ENCODE data around the gene ARAP3.

Gene ARAP3

GRCh38 chr5:141701360-141702119, 19.5 kb upstream of the ARAP3 start:
- no peak for DNase-seq

DNA sequence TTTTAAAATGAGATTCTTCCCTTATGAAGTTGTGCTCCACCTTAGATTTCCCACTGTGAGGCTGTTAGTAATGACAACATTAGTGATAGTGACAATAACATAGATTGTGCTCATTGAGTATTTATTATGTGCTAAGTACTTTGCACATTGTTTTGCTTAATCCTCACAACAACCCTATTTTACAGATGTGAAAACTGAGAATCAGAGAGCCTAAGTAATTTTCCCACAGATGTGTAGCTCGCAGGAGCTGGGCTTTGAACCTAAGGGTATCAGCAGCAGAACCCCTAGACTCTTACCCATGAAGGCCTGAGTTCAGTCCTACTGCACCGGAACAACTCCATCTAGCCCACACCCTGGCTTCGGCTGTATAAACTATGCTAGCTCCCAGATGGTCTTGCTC, 15.6 kb upstream of the ARAP3 start:
- no peak for DNase-seq

DNA sequence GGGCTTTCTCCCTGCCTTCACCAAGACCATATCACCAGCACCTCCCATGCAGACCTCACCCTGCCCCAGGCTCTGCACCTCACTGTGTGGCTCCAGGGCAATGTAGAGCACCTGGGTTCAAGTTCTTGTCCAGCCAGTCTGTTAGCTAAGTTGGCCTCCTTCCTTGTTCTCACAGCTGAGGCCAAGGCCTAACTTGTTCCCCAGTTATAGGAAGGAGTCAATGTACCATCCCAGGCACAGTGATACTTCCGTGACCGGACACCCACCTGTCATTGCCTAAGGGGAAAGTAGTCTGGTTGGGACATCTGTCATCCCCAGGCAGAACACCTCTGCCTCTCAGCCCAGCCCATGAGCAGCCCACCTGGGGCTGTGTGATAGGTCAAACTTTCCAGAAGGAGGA, 14.4 kb upstream of the ARAP3 start:
- DNase-seq: no peak

DNA sequence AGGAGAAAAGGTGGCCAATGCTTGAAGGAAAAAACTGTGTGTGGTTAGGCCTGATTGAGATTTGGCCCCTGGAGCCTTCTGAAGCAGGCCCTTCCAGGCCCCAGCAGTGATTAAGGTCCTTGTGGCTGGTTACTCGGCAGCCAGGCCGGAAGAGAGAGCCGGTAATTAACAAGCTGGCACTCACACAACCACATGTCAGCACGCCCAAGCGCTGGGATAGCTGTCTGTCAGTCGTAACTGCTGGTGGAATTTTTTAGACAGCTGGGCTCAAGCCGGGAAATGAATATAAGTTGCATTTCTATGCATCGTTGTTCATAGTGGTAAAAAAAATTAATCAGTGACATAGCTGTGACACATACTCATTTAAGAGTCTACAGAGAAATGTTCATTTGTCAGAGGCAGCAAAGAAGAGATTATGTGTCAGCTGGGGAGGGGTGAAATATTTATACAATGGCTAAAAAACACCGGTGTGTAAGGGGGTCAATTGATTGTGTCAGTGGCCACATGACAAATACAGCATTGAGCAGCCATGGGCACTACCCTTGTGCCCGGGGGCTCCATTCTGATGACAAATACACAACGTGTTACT, 13.7 kb upstream of the ARAP3 start:
- DNase-seq: no peak

DNA sequence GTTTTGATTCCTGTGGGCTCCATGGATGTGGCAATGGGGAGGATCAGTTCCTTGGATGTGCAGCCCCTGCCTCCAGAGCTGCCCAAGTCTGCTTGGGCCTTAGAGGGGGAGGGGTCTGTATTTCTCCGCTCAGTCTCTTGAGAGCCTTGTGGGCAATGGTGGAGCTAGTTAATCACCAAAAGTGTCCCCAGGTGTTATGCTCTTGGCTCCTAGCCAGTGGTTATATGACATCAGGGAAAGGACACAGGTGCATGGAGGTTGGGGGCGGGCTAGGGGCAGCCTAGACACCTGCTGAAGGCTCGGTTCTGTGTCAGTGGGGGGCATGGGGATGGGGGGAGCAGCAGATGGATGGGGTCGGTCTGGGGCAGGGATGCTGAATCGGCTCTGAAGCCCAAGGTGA, 12.4 kb upstream of the ARAP3 start:
- DNase-seq: no peak

DNA sequence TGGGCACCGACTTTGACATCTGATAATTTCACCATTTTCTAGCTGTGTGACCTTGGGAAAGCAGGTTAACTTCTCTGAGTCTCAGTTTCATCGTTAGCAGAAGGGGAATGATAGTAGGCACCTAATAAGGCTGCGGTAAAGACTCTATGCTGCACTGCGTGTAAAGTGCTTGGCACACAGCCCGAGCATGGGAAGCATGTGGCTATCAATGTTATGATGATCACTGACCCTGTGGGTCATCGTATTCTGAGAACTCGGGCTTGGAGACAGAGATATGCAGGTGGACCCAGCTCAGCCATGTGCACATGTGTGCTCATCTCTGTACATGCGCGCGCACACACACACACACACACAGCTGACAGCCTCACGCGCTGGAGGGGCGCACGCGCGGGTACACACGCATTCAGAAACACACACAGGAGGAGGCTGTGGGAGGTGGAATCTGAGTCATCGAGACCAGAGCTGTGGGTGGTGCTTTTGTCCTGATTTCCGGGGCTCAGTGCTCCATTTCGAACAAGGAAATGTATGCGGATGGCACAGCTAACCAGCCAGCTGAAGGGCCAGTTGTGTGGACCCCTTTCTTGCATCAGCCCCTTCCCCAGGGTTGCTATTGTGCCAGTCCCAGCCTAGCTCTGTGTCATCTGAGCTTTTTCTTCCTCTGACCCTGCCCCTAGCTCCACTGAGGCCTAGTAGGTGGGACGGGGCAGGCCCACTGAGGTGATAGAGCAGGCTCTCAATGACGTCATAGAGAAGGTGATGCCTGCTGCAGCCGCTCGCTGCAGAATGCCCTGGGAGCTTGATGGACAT, 11.1 kb upstream of the ARAP3 start:
- no peak for DNase-seq

GRCh38 chr5:141692533-141692888, 10.5 kb upstream of the ARAP3 start:
- no peak for DNase-seq

GRCh38 chr5:141691867-141692532, 10.0 kb upstream of the ARAP3 start:
- DNase-seq: peak in 1 of 2 experiments; percentile 73

DNA sequence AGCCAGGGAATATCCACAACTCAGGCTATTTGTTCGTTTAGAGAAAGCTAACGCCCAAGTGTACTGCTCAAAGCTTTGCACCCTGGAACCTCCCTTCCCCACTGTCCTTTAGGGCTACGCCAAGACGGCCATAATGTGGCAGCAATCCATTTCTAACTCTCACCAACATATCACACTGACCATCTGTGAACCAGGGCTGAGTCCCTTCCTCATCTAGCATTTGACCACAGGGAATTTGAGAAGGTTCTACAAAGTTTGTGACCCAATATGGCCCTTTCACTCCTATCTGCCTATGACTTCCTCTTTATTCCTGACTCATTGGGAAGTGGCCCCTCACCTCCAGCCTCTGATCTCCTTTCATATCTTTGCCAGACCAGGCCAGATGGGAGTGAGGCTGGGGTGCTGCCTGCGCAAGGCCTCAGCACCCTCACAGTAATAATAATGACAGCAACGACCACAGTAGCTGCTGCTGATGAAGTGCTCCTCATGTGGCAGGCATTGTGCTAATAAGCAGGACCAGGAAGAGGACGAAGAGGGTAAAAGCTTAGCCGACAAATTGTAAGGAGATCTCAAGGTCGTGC, 9.3 kb upstream of the ARAP3 start:
- no peak for DNase-seq

DNA sequence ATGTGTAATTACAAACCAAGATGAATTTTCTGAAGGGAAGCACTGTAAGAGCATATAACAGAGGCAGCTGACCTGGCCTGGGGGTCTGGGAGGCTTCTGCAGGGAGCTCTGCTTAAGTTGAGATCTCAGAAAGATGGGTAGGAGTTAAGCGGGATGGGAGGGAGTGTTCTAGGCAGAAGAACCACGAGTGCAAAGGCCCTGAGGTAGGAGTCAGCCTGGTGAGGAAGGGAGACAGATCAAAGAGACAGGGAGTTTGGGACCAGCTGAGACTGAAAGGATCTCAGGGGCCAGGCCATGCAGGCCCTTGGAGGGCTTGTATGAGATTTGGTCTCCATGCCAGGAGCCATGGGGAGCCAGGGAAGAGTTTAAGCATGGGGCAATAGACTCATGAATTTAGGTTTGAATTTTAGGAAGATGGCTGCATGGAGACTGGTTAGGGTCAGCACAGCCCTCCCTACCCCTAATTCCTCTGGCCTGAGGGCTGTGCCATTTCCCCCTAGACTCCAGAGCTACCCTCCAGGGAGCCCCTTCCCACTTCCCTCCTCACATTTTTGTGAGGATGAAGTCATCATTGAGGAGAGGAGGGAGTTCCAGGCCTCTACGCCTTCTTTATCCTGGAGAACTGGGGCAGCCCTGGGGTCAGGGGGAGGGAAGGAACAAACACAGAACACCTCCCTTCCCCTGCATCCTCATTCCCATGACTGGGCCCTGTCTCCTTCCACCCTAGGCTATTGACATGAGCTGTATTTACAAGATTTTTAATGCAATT, 4.8 kb upstream of the ARAP3 start:
- no peak for DNase-seq

- no peak for DNase-seq
These were observed 3.6 kb upstream of the ARAP3 start for GRCh38 chr5:141685591-141685990.

- no peak for DNase-seq
These were observed 1.6 kb upstream of the ARAP3 start for GRCh38 chr5:141683596-141684141.

- no peak for DNase-seq
These were observed 735 bp downstream of the ARAP3 start for GRCh38 chr5:141681295-141681694.

DNA sequence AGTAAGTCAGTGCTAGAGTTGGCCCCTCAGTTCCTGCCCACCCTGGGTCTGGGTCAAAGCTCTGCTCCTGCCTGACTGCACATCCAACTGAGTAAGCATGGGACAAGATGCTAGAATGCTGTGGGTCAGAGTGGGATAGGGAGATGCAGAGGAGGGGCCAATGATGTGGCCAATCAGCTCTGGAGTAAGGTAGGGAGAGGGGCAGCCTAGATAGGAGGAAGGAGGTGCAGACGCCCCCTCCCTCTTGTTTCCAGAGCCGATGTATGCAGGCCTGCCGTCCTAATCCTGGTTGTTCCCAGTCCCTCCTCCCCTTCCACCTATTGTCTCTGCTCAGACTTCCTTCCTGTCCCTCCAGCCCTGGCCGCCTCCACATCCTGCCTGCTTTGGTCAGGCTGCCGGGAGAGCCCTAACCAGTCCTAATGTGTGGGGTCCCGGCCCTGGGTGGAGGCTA, 1.3 kb downstream of the ARAP3 start:
- DNase-seq: no peak

DNA sequence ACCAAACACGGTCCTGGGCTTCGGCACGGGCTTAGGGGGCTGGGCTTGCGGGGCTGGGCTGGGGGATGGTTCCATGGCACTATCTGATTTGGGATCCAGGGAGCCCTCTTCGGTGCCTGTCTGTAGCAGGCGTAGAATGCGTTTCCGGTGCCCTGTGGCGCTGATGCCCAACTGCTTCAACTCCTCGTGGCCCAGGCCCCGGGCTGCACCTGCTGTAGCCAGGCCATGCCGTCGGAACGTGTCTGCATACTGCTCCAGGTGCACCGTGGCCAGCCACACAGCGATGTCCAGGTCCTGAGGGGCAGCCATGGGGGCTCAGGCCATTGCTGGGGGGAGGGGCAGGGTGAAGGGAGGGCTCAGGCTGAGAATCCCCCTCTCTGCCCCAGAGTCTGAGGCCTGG, 1.9 kb downstream of the ARAP3 start:
- no peak for DNase-seq

- no peak for DNase-seq
These were observed 4.6 kb downstream of the ARAP3 start for GRCh38 chr5:141677415-141677814.

DNA sequence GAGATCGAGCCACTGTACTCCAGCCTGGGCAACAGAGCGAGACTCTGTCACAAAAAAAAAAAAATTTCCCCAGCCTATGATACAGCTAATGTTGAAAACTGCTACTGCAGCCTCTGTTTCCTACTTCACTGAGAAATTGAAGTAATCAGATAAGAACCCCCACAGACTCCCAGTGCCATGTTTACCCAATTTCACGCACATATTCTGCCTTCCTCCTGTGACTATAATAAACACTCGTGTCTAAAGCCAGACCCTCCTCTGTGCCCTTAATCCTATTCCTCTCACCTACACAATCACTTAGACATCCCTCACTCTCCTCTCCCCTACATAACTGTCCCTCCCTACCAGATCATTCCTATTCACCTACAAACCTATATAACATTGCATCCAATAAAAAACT, 6.4 kb downstream of the ARAP3 start:
- DNase-seq: no peak

DNA sequence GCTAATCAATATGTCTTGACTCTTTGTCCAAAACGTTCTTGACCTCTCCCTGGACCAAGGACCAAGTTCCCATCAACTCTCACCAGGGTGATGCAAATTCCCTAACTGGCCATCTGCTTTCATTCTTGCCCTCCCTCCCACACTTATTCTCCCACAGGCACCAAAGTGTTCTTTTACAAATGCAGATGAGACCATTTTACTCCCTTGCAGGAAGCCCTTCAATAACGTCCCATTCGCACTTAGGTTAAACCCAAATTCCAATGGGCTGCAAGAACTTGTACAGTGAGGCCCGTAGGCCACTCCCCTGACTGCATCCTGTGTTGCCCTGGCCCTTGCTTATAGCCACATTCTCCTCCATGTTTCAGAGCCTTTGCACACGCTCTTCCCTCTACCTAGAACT, 7.3 kb downstream of the ARAP3 start:
- no peak for DNase-seq

DNA sequence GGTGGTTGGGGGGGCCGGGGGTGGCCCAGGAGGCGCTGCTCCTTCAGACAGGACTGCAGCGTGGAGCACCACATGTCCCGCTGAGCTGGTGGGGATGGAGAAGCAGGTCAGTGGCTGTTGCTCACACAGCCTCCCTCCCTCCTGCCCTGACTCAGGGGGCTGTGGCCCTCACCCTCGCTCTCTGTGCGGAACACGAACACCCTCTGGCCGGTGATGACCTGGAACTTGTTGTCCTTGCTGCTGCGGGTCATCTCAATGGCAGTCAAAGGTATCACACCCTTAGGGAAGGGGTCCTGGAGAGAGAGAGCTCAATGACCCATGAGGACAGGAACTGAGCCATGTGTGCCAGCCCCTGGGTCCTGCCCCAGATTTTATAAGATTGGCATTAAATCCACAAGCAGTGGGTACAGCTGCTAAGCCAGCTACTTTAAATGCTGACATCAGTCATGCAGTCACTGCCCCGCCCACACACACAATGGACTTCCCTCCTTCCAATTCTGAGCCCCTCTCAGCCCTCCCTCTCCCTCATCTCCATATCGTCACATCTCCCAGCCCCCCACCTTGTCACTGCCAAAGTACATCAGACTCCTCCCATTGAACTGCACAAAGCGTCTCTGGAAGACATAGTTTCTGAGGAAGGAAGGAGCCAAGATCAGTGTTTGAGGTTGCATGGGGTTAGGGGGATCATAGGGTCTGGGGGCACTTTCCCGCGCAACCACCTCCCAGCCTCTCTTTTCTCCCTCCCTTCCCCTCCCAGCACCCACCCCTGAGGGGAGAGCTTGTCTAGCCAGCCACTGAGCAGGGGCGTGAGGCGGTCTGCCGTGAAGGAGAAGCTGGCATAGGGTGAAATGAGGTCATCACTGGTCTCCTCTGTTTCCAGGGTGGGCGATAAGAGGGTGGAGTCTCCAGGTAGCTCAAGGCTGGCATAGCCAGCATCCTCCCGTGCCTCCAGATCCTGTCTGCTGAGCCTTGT, 8.9 kb downstream of the ARAP3 start:
- no peak for DNase-seq

DNA sequence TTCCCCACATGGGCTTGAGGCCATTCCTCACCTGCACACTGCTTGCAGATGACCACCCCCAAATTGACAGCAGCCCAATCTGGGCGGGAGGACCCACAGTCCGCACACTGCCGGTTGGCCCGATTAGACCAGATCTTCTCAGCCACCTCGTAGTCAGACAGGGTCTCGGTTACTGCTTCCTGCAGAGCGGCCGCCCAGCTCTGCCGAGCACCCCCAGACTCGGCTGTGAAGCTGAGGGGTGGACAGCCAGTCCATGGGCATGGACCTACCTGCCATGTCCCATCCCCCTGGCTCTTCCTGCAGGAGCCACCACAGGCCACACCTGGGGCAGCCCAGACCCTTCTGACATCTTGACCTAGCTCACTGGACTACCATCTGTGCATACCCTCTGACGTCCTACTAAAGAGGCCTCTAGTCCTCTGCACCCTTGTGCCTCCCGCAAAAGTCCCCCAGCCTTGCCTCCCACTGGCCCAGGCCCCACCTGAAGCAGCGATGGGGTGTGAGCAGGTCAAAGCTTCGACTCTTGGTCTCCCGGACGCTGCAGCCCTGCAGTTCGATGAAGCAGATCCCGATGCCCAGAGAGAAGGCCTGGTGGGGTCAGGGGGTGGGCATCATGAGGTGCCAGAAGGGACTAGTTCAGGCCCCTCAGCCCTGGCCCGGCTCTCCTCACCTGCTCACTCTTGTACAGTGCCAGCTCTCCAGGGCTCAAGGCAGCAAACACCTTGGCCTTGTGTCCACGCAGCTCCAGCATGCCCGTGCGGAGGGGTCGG, 9.8 kb downstream of the ARAP3 start:
- DNase-seq: no peak
